Measurements from ENCODE around the gene SUCO.

- TF ChIP-seq CTCF (IDR thresholded peaks at IDR 0.05) (no peak), POLR2A (IDR thresholded peaks at IDR 0.05) (no peak)
Observed at GRCh38 chr1:172540635-172541034, 7.7 kb downstream of the SUCO start.
